HepG2 (cell line): ENCODE results near the gene FSIP1. TPM values are rescaled to one million over a fixed set of nuclear protein-coding genes. Genes with fewer than 3 reads are reported as not detected.

Experiments used
- ATAC-seq: fragments of 200-7000 bp; cut with Tn5 transposase; 3 replicates; pipeline ENCODE4 v1.9.1; 2020; ENCODE audit warnings: mild to moderate bottlenecking, moderate library complexity
- BruUV-seq: library from RNA; stranded (reverse); fragments of 400-500 nt; replicated peaks from 2 replicates; lab custom pipeline; 2021; lab: Mats Ljungman, UMichigan
- CTCF ChIA-PET: fragments of 300-600 bp; formaldehyde crosslinking; extraction: SDS; loops from one replicate; lab custom pipeline; 2021; ENCODE audit warnings: low total read pairs, inconsistent platforms, low intra/inter-chr PET ratio; lab: Yijun Ruan, JAX
- POLR2A ChIA-PET: fragments of 350-600 bp; sonication (Branson Sonifier 250); formaldehyde crosslinking; loops from one replicate; lab custom pipeline; 2020; ENCODE audit warnings: antibody characterized with exemption, inconsistent platforms; lab: Yijun Ruan, JAX
- DNase-seq: peaks from one replicate; pipeline ENCODE4 v3.0.0-alpha.2; 2015; ENCODE audit warnings: low spot score
- FAIRE-seq: peaks from 3 replicates; lab custom pipeline; 2011; peaks lifted over from hg19 to GRCh38; lab: Jason Lieb, UNC
- H2AFZ ChIP-seq: one replicate; pipeline ENCODE4 v1.6.1; 2011; ENCODE audit warnings: low read length, inconsistent platforms
- H3K27ac ChIP-seq: fragments of 300-600 bp; 3 replicates; pipeline ENCODE4 v1.8.0; 2011; ENCODE audit warnings: mixed run types, mild to moderate bottlenecking, mixed read lengths, low read length, inconsistent platforms; ENCODE audit not compliant: insufficient read depth; ENCODE audit errors: extremely low read length
- H3K27me3 ChIP-seq, 2 experiments: fragments of 200-600 bp in 1 of 2; 2 replicates in 1 of 2; 3 replicates in 1 of 2; pipeline versions ENCODE4 v1.6.0 to v1.8.0; 2011; ENCODE audit warnings: low read length in 2 of 2, mild to moderate bottlenecking in 2 of 2, moderate library complexity in 2 of 2, inconsistent platforms in 1 of 2; ENCODE audit not compliant: insufficient read depth in 2 of 2, control insufficient read depth in 1 of 2
- H3K36me3 ChIP-seq, 2 experiments: fragments of 200-600 bp in 1 of 2; replicated peaks in 1 of 2; 2 replicates in 1 of 2; 3 replicates in 1 of 2; pipeline versions ENCODE4 v1.5.1 to v1.8.0; 2011; ENCODE audit warnings: low read length in 2 of 2, inconsistent platforms in 1 of 2; ENCODE audit not compliant: insufficient read depth in 2 of 2, control insufficient read depth in 1 of 2
- H3K4me1 ChIP-seq: 2 replicates; pipeline ENCODE4 v1.5.1; 2012; ENCODE audit warnings: low read length, inconsistent platforms; ENCODE audit not compliant: insufficient read depth
- H3K4me2 ChIP-seq: 2 replicates; pipeline ENCODE4 v1.6.0; 2011; ENCODE audit warnings: low read depth, low read length, inconsistent platforms
- H3K4me3 ChIP-seq, 3 experiments: fragments of 200-600 bp in 1 of 3; sonication (generic), shearing (Covaris generic) in 1 of 3; replicated peaks in 1 of 3; 2 replicates each; pipeline ENCODE4 v1.5.1; 2011 to 2016; ENCODE audit warnings: low read length in 3 of 3, inconsistent platforms in 2 of 3, low read depth in 2 of 3, mild to moderate bottlenecking in 2 of 3, control low read depth in 1 of 3, mixed read lengths in 1 of 3; ENCODE audit not compliant: insufficient read depth in 1 of 3
- H3K79me2 ChIP-seq: one replicate; pipeline ENCODE4 v1.6.1; 2011; ENCODE audit warnings: low read length, inconsistent platforms; ENCODE audit not compliant: insufficient read depth
- H3K9ac ChIP-seq: 2 replicates; pipeline ENCODE4 v1.6.0; 2011; ENCODE audit warnings: mild to moderate bottlenecking, low read depth, low read length, inconsistent platforms; ENCODE audit not compliant: insufficient read depth
- H3K9me3 ChIP-seq: 2 replicates; pipeline ENCODE4 v1.5.1; 2012; ENCODE audit warnings: mild to moderate bottlenecking, low read length
- H4K20me1 ChIP-seq: 2 replicates; pipeline ENCODE4 v1.6.0; 2011; ENCODE audit warnings: inconsistent platforms, mild to moderate bottlenecking, low read length, moderate library complexity; ENCODE audit not compliant: insufficient read depth
- ARID4A ChIP-seq: sonication (generic); formaldehyde crosslinking; IDR thresholded peaks from 2 replicates; pipeline ENCODE4 v1.5.0; 2020; ENCODE audit warnings: mild to moderate bottlenecking, missing genetic modification reagents, borderline replicate concordance
- CCAR2 ChIP-seq: fragments of 200-400 bp; formaldehyde crosslinking; optimal IDR thresholded peaks from 2 replicates; pipeline ENCODE3; 2018; ENCODE audit warnings: low read depth, mild to moderate bottlenecking, low read length, moderate library complexity
- CEBPB ChIP-seq: IDR thresholded peaks from 2 replicates; pipeline ENCODE4 v1.6.1; 2011; ENCODE audit warnings: low read depth, low read length, improper control_type of control experiment, borderline replicate concordance
- FLYWCH1 ChIP-seq: sonication (generic); formaldehyde crosslinking; IDR thresholded peaks from 2 replicates; pipeline ENCODE4 v1.8.1; 2023; ENCODE audit warnings: mild to moderate bottlenecking, missing genetic modification reagents
- HOXA3 ChIP-seq: sonication (generic); formaldehyde crosslinking; IDR thresholded peaks from 2 replicates; pipeline ENCODE4 v1.5.0; 2020; ENCODE audit warnings: missing genetic modification reagents
- MAFF ChIP-seq: IDR thresholded peaks from 2 replicates; pipeline ENCODE4 v1.6.1; 2011; ENCODE audit warnings: low read depth, low read length, improper control_type of control experiment
- MBNL3 ChIP-seq: fragments of 250-450 bp; sonication (Bioruptor Pico); conservative IDR thresholded peaks from 2 replicates; pipeline ENCODE4 v1.8.0; 2022; ENCODE audit warnings: mild to moderate bottlenecking, inconsistent platforms
- MIXL1 ChIP-seq: IDR thresholded peaks from 2 replicates; pipeline ENCODE4 v1.6.1; 2016
- NFE2 ChIP-seq: sonication (generic); formaldehyde crosslinking; IDR thresholded peaks from 2 replicates; pipeline ENCODE4 v1.4.0; 2020; ENCODE audit warnings: missing genetic modification reagents
- NR3C1 ChIP-seq: sonication (generic); formaldehyde crosslinking; IDR thresholded peaks from 2 replicates; pipeline ENCODE4 v1.4.0; 2020; ENCODE audit warnings: missing genetic modification reagents
- U2AF1 ChIP-seq: fragments of 200-400 bp; formaldehyde crosslinking; optimal IDR thresholded peaks from 2 replicates; pipeline ENCODE3; 2017; ENCODE audit warnings: mild to moderate bottlenecking, low read depth, low read length
- USF2 ChIP-seq, 2 experiments: sonication (generic) in 1 of 2; formaldehyde crosslinking in 1 of 2; IDR thresholded peaks; 2 replicates each; pipeline versions ENCODE4 v1.5.1 to v1.6.1; 2011 to 2020; ENCODE audit warnings: borderline replicate concordance in 1 of 2, low read depth in 1 of 2, low read length in 1 of 2, mild to moderate bottlenecking in 1 of 2, missing genetic modification reagents in 1 of 2, moderate library complexity in 1 of 2
- WGBS: methylation state at CpG from one replicate; pipeline ENCODE4 v1.1.6; 2017; ENCODE audit warnings: low lambda C conversion rate; 5-methylcytosine and 5-hydroxymethylcytosine counted together
- in situ Hi-C: cut with HindIII; loops from 2 replicates; pipeline ENCODE4 v1.10.0; 2017; ENCODE audit warnings: low pct_unique_long_range_greater_than_20kb; ENCODE audit not compliant: extremely low pct_ligation_motif_present
- intact Hi-C: fragments of 100-400 bp; cut with micrococcal nuclease; formaldehyde crosslinking; loops from one replicate; pipeline ENCODE4 v1.10.0; 2022; ENCODE audit not compliant: unreplicated experiment
- polyA plus RNA-seq, 8 experiments: library from polyadenylated mRNA; depleted of rRNA in 3 of 8; stranded (reverse) in 7 of 8; unstranded in 1 of 8; fragments of >200 nt; fragmentation: Illumina TruSeq in 4 of 8; extraction: Trizol in 4 of 8; gene quantifications; 2 replicates each; pipeline versions ENCODE4 v1.2.1 to v1.2.3, GENCODE V29; 2011 to 2016; ENCODE audit warnings: low read depth in 4 of 8, missing spikeins in 1 of 8, mixed read lengths in 1 of 8; ENCODE audit not compliant: insufficient read depth in 1 of 8
- total RNA-seq, 5 experiments: library from RNA; depleted of rRNA; stranded (reverse); fragments of >200 nt; fragmentation: Illumina TruSeq; extraction: Trizol; gene quantifications; 2 replicates each; pipeline ENCODE4 v1.2.3, GENCODE V29; 2016; ENCODE audit warnings: low read depth in 1 of 5
- TF ChIP-seq, protein P1 (sequence below): sonication (generic); formaldehyde crosslinking; IDR thresholded peaks from 2 replicates; pipeline ENCODE4 v1.8.1; 2023; ENCODE audit warnings: mild to moderate bottlenecking, inconsistent platforms, moderate library complexity, missing genetic modification reagents, borderline replicate concordance

The FSIP1 gene
- total and polyA plus RNA-seq, 2 of the 13 experiments (the other 11 are each of a cell fraction or from before 2014, with no cell fraction given) = 0.18 TPM; not detected in 1

- TF ChIP-seq CEBPB = peak; percentile 46; the same call in 1 of the 2 replicates
- no peak for TF ChIP-seq USF2 (IDR thresholded peaks at IDR 0.05; ENCODE audit: low read depth, low read length)
- no peak for TF ChIP-seq USF2 (CRISPR knock-in tag; IDR thresholded peaks at IDR 0.05; ENCODE audit: borderline replicate concordance)
- TF ChIP-seq MAFF = peak; percentile 59
Measured at GRCh38 chr15:39698444-39699390, 83.9 kb downstream of the FSIP1 start (continued).

DNA sequence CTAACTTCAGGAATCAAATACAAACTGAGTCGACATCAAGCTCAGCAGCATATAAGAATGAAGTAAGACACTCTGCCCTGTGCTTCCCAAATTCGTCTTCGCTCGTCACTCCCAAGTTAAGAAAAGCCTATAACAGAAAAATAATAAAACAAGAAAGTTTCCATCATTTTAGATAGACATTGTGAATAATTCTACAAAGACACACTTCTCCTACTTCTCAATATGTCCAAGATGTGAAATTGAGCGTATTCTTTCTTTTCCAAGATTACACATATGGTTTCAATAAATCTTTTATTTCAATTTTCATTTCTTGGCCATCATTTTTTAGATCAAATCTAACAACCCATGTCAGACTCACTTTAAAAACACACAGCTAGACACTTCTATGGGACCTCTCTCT lies 85.1 kb downstream of the FSIP1 start:
- Histone ChIP-seq H4K20me1 (no peaks in the 10 kb centered on the region), H3K27me3 (no peaks in the 10 kb centered on the region), H3K36me3 (no peaks in the 10 kb centered on the region), H3K27ac (no peak overlapping the region), H3K79me2 (no peaks in the 10 kb centered on the region), H2AFZ (no peak overlapping the region), H3K9ac (no peak overlapping the region), H3K4me1 (no peaks in the 10 kb centered on the region), H3K9me3 (no peaks in the 10 kb centered on the region), H3K4me3 (no peak overlapping the region), H3K4me2 (no peak overlapping the region)
- TF ChIP-seq NFE2 (CRISPR knock-in tag) = no peak
- no peak for TF ChIP-seq MIXL1 (CRISPR knock-in tag)
- TF ChIP-seq, protein P1, sequence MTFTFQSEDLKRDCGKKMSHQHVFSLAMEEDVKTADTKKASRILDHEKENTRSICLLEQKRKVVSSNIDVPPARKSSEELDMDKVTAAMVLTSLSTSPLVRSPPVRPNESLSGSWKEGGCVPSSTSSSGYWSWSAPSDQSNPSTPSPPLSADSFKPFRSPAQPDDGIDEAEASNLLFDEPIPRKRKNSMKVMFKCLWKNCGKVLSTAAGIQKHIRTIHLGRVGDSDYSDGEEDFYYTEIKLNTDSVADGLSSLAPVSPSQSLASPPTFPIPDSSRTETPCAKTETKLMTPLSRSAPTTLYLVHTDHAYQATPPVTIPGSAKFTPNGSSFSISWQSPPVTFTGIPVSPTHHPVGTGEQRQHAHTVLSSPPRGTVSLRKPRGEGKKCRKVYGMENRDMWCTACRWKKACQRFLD (CRISPR knock-in tag) = no peak
- TF ChIP-seq HOXA3 = no peak
- no peak for TF ChIP-seq U2AF1
- TF ChIP-seq CCAR2 = no peak
- TF ChIP-seq MBNL3 (CRISPR knock-in tag) = no peak
- no peak for TF ChIP-seq FLYWCH1 (CRISPR knock-in tag)
- TF ChIP-seq ARID4A (CRISPR knock-in tag) = no peak
- TF ChIP-seq NR3C1 (CRISPR knock-in tag) = no peak
- BruUV-seq = no TSS peak
- ChIA-PET POLR2A (no interaction called here), CTCF (no interaction called here)
- intact Hi-C loops (no loop called here), in situ Hi-C loops (no loop called here)
- FAIRE-seq = no peak
- WGBS = 39% methylated on average over 5 of the region's 5 CpGs
- no peak for ATAC-seq
- no peak for DNase-seq
